Type B pancreatic cell (in vitro differentiated cells): ENCODE measurements around the gene AP3B1. TPM values are rescaled to one million over a fixed set of nuclear protein-coding genes. Genes with fewer than 3 reads are reported as not detected.

Source experiments
- DNase-seq: peaks from one replicate; pipeline ENCODE4 v3.0.0; 2021; ENCODE audit warnings: mixed read lengths; ENCODE audit not compliant: unreplicated experiment; ENCODE audit errors: extremely low spot score
- H3K27ac Mint-ChIP-seq: 2 replicates; pipeline ENCODE4 v1.8.0; 2021; ENCODE audit warnings: mild to moderate bottlenecking, mixed read lengths
- H3K27me3 Mint-ChIP-seq: 2 replicates; pipeline ENCODE4 v1.8.0; 2021; ENCODE audit warnings: mixed read lengths
- H3K36me3 Mint-ChIP-seq: 2 replicates; pipeline ENCODE4 v1.8.0; 2021; ENCODE audit warnings: mixed read lengths
- H3K4me1 Mint-ChIP-seq: one replicate; pipeline ENCODE4 v1.8.0; 2021; ENCODE audit warnings: mixed read lengths; ENCODE audit not compliant: unreplicated experiment
- H3K4me3 Mint-ChIP-seq: 2 replicates; pipeline ENCODE4 v1.8.0; 2021; ENCODE audit warnings: mild to moderate bottlenecking, mixed read lengths
- H3K9me3 Mint-ChIP-seq: 2 replicates; pipeline ENCODE4 v1.8.0; 2021; ENCODE audit warnings: mixed read lengths
- total RNA-seq: library from RNA; stranded (reverse); gene quantifications from 2 replicates; pipeline ENCODE4 v1.2.1, GENCODE V29; 2021; ENCODE audit warnings: low replicate concordance
- TF ChIP-seq, protein P1 (sequence below): fragments of 200-600 bp; sonication (generic); conservative IDR thresholded peaks from 2 replicates; pipeline ENCODE4 v1.5.0; 2021; ENCODE audit warnings: antibody characterized with exemption, mild to moderate bottlenecking

Gene AP3B1
- total RNA-seq, 1 donor from 2014 or later = 48.4 TPM

- Mint-ChIP-seq H3K9me3 (peaks cover 2% of the 10 kb centered on the region), H3K4me3 (no peak overlapping the region), H3K27me3 (no peaks in the 10 kb centered on the region), H3K36me3 (peaks cover 20% of the 10 kb centered on the region), H3K27ac (no peak overlapping the region), H3K4me1 (peaks cover 15% of the 10 kb centered on the region)
- no peak for DNase-seq
- TF ChIP-seq, protein P1, sequence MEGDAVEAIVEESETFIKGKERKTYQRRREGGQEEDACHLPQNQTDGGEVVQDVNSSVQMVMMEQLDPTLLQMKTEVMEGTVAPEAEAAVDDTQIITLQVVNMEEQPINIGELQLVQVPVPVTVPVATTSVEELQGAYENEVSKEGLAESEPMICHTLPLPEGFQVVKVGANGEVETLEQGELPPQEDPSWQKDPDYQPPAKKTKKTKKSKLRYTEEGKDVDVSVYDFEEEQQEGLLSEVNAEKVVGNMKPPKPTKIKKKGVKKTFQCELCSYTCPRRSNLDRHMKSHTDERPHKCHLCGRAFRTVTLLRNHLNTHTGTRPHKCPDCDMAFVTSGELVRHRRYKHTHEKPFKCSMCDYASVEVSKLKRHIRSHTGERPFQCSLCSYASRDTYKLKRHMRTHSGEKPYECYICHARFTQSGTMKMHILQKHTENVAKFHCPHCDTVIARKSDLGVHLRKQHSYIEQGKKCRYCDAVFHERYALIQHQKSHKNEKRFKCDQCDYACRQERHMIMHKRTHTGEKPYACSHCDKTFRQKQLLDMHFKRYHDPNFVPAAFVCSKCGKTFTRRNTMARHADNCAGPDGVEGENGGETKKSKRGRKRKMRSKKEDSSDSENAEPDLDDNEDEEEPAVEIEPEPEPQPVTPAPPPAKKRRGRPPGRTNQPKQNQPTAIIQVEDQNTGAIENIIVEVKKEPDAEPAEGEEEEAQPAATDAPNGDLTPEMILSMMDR = no peak
Observed at GRCh38 chr5:78280261-78280660, 14.2 kb downstream of the AP3B1 start.

DNA sequence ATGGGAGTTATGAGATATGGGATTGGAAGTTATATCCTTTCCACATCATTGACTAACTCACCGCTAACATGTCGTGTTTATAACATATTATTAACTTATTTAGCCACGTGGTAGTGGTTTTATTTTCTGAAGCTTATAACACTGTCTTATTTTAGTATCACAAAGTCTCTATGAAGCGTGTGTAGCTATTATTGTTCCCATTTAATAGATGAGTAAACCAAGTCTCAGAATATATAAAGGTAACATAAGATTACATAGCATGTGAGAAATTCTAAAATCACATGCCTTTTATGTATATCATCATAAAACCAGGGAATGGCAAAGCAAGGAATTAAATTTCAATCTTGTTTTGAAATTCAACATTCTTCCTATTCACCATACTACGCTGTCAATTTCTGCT lies 15.3 kb downstream of the AP3B1 start:
- H3K27me3 Mint-ChIP-seq = no peaks in the 10 kb centered on the region
- peaks cover 14% of the 10 kb centered on the region for H3K4me1 Mint-ChIP-seq
- no peak overlapping the region for H3K27ac Mint-ChIP-seq
- TF ChIP-seq, protein P1 = no peak
- peaks cover 19% of the 10 kb centered on the region for H3K36me3 Mint-ChIP-seq
- DNase-seq = no peak
- H3K9me3 Mint-ChIP-seq = no peaks in the 10 kb centered on the region
- no peak overlapping the region for H3K4me3 Mint-ChIP-seq

DNA sequence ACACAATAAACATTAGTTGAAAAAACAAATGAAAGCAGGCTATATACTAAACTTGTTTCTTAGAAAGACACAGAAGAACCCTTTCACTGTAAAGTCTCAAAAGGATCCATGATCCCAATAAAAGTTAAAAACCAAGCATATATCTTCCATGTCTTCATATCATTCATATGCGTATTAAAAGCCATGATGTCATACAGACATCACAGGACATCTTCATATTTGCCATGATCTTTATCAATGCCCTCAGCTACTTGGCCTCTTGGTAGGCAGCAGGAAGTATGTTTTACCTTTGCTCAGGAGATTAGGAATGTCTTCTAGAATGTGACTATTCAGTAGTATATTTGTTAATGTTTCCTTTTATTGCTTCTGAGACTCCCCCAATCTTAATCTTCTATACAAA lies 16.8 kb downstream of the AP3B1 start:
- Mint-ChIP-seq H3K27me3 (no peaks in the 10 kb centered on the region), H3K4me1 (peaks cover 9% of the 10 kb centered on the region), H3K27ac (no peak overlapping the region), H3K9me3 (no peaks in the 10 kb centered on the region), H3K4me3 (no peak overlapping the region), H3K36me3 (peaks cover 18% of the 10 kb centered on the region)
- DNase-seq = no peak
- TF ChIP-seq, protein P1 = no peak

DNA sequence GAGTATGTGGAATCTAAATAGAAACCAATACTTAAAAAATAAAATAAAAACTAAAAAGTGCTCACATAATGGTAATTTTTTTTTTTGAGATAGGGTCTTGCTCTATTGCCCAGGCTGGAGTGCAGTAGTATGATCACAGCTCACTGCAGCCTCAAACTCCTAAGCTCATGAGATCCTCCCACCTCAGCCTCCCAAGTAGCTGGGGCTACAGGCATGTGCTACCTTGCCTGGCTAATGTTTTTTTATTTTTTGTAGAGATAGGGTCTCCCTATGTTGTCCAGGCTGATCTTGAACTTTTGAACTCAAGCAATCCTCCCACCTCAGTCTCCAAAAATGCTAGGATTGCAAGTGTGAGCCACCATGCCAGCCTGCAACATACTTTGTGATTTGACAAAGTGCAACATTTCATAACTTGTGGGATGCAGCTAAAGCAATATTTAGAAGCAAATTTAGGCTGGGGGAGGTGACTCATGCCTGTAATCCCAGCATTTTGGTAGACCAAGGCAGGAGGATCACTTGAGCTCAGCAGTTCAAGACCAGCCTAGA lies 18.4 kb downstream of the AP3B1 start:
- H3K27ac Mint-ChIP-seq = no peak overlapping the region
- no peak for DNase-seq
- no peak overlapping the region for H3K4me3 Mint-ChIP-seq
- TF ChIP-seq, protein P1 = no peak
- H3K36me3 Mint-ChIP-seq = peaks cover 30% of the 10 kb centered on the region
- no peaks in the 10 kb centered on the region for H3K9me3 Mint-ChIP-seq
- H3K27me3 Mint-ChIP-seq = no peaks in the 10 kb centered on the region
- peaks cover 9% of the 10 kb centered on the region for H3K4me1 Mint-ChIP-seq

- Mint-ChIP-seq H3K9me3 (no peaks in the 10 kb centered on the region), H3K4me1 (peaks cover 9% of the 10 kb centered on the region), H3K27me3 (no peaks in the 10 kb centered on the region), H3K36me3 (peaks cover 30% of the 10 kb centered on the region), H3K27ac (no peak overlapping the region), H3K4me3 (no peak overlapping the region)
- no peak for DNase-seq
- TF ChIP-seq, protein P1 = no peak
Observed at GRCh38 chr5:78274540-78275197, 19.8 kb downstream of the AP3B1 start.
